NCI-H2171 treated with DMSO at 0.1 percent for 48 hours (cell line): Measurements from ENCODE around the gene CARD11.

Source experiments
- DNase-seq: peaks from one replicate; lab custom pipeline; 2025; lab: John Stamatoyannopoulos, UW

CARD11 gene

GRCh38 chr7:3043544-3044371 is at the start of gene CARD11:
Gene CARD11 (minus strand): TSS chr7:3043867. CDS start chr7:2958506, 85,361 bp downstream.
- DNase-seq, result no peak

DNA sequence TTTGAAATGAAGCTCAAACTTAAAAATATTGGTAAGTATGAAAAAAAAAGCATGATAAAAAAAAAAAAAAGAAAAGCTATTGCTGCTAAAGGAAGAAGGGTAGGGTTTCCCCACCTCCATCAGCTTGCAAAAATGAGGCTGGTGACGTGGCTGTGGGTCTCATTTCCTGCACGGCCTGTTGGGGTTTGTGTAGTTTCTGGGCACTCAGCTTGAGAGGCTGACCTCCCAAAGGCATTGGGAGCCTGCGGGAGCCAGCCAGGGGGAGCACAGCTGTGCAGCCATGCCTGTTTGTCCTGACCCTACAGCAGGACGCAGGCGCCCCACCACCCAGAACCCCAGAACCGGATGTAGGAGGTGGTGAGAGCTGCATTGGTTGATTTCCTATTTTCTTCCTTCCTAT is 48.8 kb upstream of the CARD11 start:
- no peak for DNase-seq

DNA sequence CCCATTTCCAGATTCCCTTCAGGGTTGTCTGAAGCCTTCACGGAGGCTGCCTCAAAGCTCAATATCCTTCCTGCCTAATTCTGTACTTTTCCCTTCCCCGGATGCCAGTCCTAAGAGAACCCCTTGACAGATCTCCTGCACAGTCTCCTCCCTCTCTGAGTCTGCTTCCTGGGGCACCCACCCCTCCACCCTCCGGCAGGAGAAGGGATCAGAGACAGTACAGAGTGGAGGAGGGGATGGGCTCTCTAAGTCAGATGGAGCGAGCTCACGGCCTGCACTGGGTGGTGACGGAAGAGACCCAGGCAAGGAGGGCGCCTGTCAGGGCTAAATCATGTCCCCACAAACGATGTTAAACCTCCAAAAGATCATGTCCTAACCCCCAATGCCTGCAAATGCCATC is 48.0 kb upstream of the CARD11 start:
- DNase-seq, result no peak

- no peak for DNase-seq
Observed at GRCh38 chr7:3089493-3089892, 45.8 kb upstream of the CARD11 start.

- DNase-seq, result no peak
Observed at GRCh38 chr7:3087243-3087755, 43.6 kb upstream of the CARD11 start.

DNA sequence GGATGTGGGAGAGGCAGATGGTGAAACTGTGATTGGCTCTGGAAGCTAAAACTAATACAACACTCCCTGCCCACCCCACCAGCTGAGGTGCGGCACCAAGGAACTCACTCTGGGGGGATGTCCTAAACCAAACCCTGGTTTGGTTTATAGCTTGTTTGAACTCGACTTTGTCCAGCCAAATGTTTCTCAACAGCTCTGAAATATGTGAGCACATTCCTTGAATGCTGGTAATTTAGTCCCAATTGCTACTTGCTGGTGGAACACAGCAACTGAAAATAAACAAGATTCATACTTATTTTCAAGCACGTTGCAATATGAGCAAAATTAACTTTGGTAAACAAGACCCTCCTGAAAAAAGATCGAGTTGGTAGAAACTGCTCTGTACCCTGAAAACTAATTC is 39.7 kb upstream of the CARD11 start:
- DNase-seq, result no peak

GRCh38 chr7:3082831-3083230 is 39.2 kb upstream of the CARD11 start:
- DNase-seq, result no peak

DNA sequence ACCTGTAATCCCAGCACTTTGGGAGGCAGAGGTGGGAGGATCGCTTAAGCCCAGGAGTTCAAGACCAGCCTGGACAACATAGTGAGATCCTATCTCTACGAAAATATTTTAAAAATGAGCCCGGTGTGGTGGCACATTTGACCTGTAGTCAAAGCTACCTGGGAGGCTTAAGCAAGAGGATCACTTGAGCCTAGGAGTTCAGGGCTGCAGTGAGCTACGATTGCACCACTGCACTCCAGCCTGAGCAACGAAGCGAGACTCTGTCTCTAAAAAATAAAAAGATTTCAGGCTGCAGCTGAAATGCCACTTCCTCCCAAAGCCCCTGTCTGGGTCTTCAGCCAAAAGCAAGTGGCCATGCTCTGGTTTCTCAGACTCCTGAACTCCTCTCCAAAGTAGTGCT is 38.7 kb upstream of the CARD11 start:
- no peak for DNase-seq

DNA sequence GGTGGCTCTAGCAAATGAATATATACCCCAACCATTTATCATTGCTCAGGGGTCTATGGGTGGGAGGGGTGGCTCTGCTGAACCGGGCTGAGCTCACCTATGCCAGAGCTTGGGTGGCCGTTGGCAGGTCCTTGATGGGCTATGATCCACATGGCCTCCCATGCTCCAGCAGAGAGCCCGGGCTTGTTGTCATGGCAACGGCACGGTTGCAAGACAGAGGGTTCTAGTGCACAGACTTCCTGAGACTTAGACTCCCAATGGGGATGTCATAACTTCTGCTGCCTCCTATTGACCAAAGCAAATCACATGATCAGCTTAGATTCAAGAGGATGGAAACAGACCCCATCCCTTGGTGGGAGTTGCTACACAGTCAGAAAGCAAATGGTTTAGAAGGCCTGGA is 36.4 kb upstream of the CARD11 start:
- DNase-seq, result no peak

GRCh38 chr7:3078514-3078913 is 34.8 kb upstream of the CARD11 start:
- DNase-seq, result no peak

DNA sequence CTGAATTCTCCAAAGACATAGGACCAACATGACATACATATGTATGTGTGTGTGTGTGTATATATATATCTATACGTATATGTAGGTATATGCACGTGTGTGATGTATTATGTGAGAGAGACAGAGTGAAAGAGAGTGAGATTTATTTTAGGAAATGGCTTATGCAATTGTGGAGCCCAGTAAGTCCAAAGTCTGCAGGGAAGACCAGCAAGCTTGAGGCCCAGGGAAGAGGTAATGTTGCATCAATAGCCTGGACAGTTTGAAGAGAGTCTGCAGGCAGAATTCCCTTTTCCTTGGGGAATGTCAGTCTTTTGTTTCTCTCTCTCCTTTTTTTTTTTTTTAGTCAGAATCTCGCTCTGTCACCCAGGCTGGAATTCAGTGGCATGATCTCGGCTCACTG is 33.0 kb upstream of the CARD11 start:
- DNase-seq, result no peak

- DNase-seq, result no peak
Observed at GRCh38 chr7:3076163-3076562, 32.5 kb upstream of the CARD11 start.

DNA sequence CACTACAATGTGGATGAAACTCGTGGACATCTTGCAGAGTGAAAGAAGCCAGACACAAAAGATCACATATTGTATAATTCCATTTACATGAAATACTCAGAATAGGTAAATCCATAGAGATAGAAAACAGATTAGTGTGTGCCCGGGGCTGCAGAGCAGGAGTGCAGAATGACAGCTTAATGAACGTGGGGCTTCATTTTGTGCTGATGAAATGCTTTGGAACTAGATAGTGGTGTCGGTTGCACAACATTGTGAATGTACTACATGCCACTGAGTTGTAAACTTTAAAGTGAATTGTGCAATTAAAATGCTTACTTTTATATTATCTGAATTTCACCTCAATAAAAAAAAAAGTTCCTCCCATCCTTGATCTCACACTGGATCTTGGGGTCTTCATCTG is 31.8 kb upstream of the CARD11 start:
- no peak for DNase-seq

GRCh38 chr7:3074459-3074821 is 30.8 kb upstream of the CARD11 start:
- no peak for DNase-seq

DNA sequence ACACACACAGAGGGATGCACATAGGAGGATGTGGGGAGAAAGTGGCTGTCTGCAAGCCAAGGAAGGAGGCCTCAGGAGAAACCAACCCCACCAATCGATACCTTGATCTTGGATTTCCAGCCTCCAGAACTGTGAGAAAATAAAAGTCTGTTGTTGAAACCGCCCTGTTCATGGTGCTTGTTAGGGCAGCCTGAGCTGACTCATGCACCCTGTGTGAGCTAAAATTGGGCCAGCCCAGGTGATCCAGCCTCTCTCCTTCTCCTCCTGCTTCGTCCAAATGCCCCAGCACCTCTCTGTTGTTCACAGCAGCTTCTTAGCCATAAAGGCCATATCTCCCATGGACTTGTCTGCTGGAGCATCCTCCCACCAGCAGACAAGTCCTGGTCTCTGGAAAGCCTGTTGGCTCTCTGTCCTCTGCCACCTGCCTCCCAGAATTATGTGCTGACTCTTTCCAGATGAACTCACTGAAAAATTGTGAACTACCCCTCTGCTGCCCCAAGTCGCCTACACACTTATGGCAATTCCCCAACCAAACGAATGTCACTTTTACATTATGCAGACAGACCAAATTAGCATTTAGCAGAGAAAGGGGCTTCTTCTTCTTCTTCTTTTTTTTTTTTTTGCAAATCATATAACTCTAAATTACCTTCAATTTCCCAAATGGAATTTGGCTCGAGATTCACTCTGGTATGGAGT is 30.2 kb upstream of the CARD11 start:
- no peak for DNase-seq

- DNase-seq, result no peak
Observed at GRCh38 chr7:3070908-3071307, 27.2 kb upstream of the CARD11 start.

GRCh38 chr7:3069771-3070449 is 26.2 kb upstream of the CARD11 start:
- DNase-seq, result no peak

DNA sequence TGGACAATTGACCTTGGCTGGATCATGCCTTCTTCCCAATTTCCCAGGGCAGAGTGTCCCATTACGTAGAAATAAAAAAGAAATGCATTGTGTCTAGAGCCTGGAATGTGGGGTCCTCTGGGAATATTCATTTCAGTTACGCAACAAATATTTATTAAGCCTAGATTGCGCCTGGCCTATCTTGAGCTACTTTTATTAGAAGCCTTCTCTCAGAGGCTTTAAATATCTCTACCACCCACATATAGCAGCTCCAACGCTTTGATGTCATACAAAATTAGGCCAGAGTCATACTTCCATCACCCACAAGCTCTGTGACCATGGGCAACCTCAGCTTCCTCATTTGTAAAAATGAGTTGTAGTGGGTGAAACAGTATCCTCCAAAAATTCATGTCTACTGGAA is 24.9 kb upstream of the CARD11 start:
- DNase-seq, result no peak

GRCh38 chr7:3067606-3068380 is 24.1 kb upstream of the CARD11 start:
- DNase-seq, result no peak

DNA sequence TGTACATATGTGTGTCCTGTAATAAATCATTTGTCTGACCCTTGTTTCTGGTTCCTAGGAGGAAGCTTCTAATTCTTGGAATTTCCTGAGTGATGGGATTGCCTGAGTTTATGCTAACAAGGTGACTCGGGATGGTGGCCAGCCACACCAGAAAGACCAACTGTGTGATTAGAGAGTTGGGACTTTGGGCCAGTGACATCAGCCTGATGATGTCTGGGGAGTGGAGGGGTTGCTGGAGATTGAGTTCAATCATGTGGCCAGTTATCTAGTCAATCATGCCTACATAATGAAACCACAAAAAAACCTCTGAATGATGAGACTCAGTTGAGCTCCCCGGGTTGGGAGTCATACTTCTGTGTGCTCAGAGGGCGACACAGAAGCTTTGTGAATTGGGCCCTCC is 23.5 kb upstream of the CARD11 start:
- no peak for DNase-seq

- DNase-seq, result no peak
Observed at GRCh38 chr7:3066506-3066905, 22.8 kb upstream of the CARD11 start.

GRCh38 chr7:3065724-3066143 is 22.1 kb upstream of the CARD11 start:
- DNase-seq, result no peak
